RCC 7860 (cell line): ENCODE data around the gene ZNHIT1.

Experiments used
- DNase-seq: peaks from one replicate; pipeline ENCODE4 v3.0.0-alpha.2; 2015; ENCODE audit warnings: low spot score
- FAIRE-seq: peaks from 2 replicates; lab custom pipeline; 2012; peaks lifted over from hg19 to GRCh38; lab: Jason Lieb, UNC

The ZNHIT1 gene

GRCh38 chr7:101216001-101216859 is 1.7 kb upstream of the ZNHIT1 start:
- FAIRE-seq (no peak), DNase-seq (no peak)

GRCh38 chr7:101216860-101217387 is 1.0 kb upstream of the ZNHIT1 start:
- FAIRE-seq (no peak), DNase-seq (peak; percentile 14)

GRCh38 chr7:101218236-101219125 is 516 bp downstream of the ZNHIT1 start:
- no peak for FAIRE-seq
- DNase-seq: no peak

- DNase-seq: no peak
- no peak for FAIRE-seq
These were observed 2.3 kb downstream of the ZNHIT1 start for GRCh38 chr7:101220295-101220694.

- FAIRE-seq: no peak
- DNase-seq: no peak
These were observed 4.4 kb downstream of the ZNHIT1 start for GRCh38 chr7:101222275-101222830.

- no peak for FAIRE-seq
These were observed 5.6 kb downstream of the ZNHIT1 start for GRCh38 chr7:101223528-101223927.

GRCh38 chr7:101225650-101226049 is 7.7 kb downstream of the ZNHIT1 start:
- no peak for FAIRE-seq

More at GRCh38 chr7:101223528-101223927, 5.6 kb downstream of the ZNHIT1 start:
- DNase-seq: no peak

GRCh38 chr7:101226721-101227120 is 8.8 kb downstream of the ZNHIT1 start:
- no peak for FAIRE-seq
- DNase-seq: no peak

More at GRCh38 chr7:101225650-101226049, 7.7 kb downstream of the ZNHIT1 start:
- no peak for DNase-seq

GRCh38 chr7:101231644-101232043 is 13.7 kb downstream of the ZNHIT1 start:
- DNase-seq: no peak
- no peak for FAIRE-seq

GRCh38 chr7:101232141-101232850 is 14.3 kb downstream of the ZNHIT1 start:
- FAIRE-seq (no peak), DNase-seq (no peak)

- FAIRE-seq: no peak
- DNase-seq: no peak
These were observed 16.1 kb downstream of the ZNHIT1 start for GRCh38 chr7:101233907-101234547.

- FAIRE-seq: no peak
- DNase-seq: no peak
These were observed 16.7 kb downstream of the ZNHIT1 start for GRCh38 chr7:101234636-101235035.

GRCh38 chr7:101235050-101235449 is 17.1 kb downstream of the ZNHIT1 start:
- no peak for DNase-seq
- no peak for FAIRE-seq

- FAIRE-seq: no peak
- no peak for DNase-seq
These were observed 17.6 kb downstream of the ZNHIT1 start for GRCh38 chr7:101235522-101235921.

- no peak for DNase-seq
- no peak for FAIRE-seq
These were observed 18.4 kb downstream of the ZNHIT1 start for GRCh38 chr7:101236292-101236835.

- DNase-seq: no peak
- FAIRE-seq: no peak
These were observed 19.5 kb downstream of the ZNHIT1 start, which contains the start of gene CLDN15 for GRCh38 chr7:101237206-101238067. CLDN15 (minus strand) TSS chr7:101237802; CDS start chr7:101237581, 221 bp downstream.

GRCh38 chr7:101238226-101239182 is 20.5 kb downstream of the ZNHIT1 start:
- DNase-seq (no peak), FAIRE-seq (no peak)
